ENCODE results near the gene SGMS1.

DNA sequence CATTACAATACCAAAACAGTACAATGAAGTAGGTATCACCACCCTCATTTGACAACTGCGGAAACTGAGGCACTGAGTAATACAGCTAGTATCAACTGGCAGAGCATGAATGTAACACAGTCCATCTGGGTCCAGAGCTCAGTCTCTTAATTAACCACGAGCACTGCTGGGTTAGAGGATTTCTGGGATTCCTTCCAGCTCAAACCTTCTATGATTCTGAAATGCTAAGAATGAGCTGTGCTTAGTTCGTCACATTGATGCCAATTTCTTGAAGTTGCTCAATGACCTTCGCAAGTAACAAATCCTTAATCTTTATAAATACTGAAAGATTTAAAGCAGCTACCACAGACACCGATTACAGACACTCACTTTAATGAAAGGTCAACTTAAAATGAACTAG, 62.5 kb downstream of the SGMS1 start:
- TF ChIP-seq POLR2AphosphoS5 (IDR thresholded peaks at IDR 0.05) (no peak), POLR2A (IDR thresholded peaks at IDR 0.05) (no peak), EP300 (IDR thresholded peaks at IDR 0.05; ENCODE audit: low read depth) (no peak)
- TF ChIP-seq, protein P1, sequence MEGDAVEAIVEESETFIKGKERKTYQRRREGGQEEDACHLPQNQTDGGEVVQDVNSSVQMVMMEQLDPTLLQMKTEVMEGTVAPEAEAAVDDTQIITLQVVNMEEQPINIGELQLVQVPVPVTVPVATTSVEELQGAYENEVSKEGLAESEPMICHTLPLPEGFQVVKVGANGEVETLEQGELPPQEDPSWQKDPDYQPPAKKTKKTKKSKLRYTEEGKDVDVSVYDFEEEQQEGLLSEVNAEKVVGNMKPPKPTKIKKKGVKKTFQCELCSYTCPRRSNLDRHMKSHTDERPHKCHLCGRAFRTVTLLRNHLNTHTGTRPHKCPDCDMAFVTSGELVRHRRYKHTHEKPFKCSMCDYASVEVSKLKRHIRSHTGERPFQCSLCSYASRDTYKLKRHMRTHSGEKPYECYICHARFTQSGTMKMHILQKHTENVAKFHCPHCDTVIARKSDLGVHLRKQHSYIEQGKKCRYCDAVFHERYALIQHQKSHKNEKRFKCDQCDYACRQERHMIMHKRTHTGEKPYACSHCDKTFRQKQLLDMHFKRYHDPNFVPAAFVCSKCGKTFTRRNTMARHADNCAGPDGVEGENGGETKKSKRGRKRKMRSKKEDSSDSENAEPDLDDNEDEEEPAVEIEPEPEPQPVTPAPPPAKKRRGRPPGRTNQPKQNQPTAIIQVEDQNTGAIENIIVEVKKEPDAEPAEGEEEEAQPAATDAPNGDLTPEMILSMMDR (IDR thresholded peaks at IDR 0.05): no peak

Measured in transverse colon (tissue), 4 donors.